Left lung (tissue), 10 donors: ENCODE results near the gene CLMN. TPM values are rescaled to one million over a fixed set of nuclear protein-coding genes. Genes with fewer than 3 reads are reported as not detected.

Source experiments
- ATAC-seq: fragments of 200-7000 bp; cut with Tn5 transposase; one replicate; pipeline ENCODE4 v1.9.1; 2020; ENCODE audit warnings: moderate library complexity
- DNase-seq, 4 donors: peaks; one replicate each; pipeline ENCODE4 v3.0.0-alpha.2; 2013 to 2020
- H3K27ac ChIP-seq, 2 donors: fragments of 200-600 bp; sonication (generic) in 1 of 2; one replicate each; pipeline versions ENCODE4 v1.5.0 to v1.8.0; 2020 to 2021
- H3K27me3 ChIP-seq, 2 donors: fragments of 200-600 bp; sonication (generic) in 1 of 2; one replicate each; pipeline versions ENCODE4 v1.5.0 to v1.8.0; 2020 to 2021
- H3K36me3 ChIP-seq, 2 donors: fragments of 200-600 bp; sonication (generic) in 1 of 2; one replicate each; pipeline versions ENCODE4 v1.5.0 to v1.8.0; 2020 to 2021
- H3K4me1 ChIP-seq, 2 donors: fragments of 200-600 bp; one replicate each; pipeline ENCODE4 v1.8.0; 2021
- H3K4me3 ChIP-seq, 2 donors: fragments of 200-600 bp; sonication (generic) in 1 of 2; one replicate each; pipeline versions ENCODE4 v1.5.0 to v1.8.0; 2020 to 2021; ENCODE audit warnings: mild to moderate bottlenecking in 1 of 2
- H3K9me3 ChIP-seq, 2 donors: fragments of 200-600 bp; sonication (generic) in 1 of 2; one replicate each; pipeline versions ENCODE4 v1.5.0 to v1.8.0; 2020 to 2021
- CTCF ChIP-seq, 2 donors: fragments of 200-600 bp; sonication (generic) in 1 of 2; IDR thresholded peaks; one replicate each; pipeline versions ENCODE4 v1.5.0 to v1.8.0; 2021; ENCODE audit warnings: antibody characterized with exemption in 2 of 2
- intact Hi-C, 2 donors: fragments of 100-400 bp; cut with DNase I; formaldehyde crosslinking; loops; one replicate each; pipeline versions ENCODE4 v1.11.2 to v1.14.2; 2022
- polyA plus RNA-seq, 6 donors: library from polyadenylated mRNA; unstranded; fragments of 120-200 nt; gene quantifications; one replicate each; pipeline ENCODE4 v1.2.1, GENCODE V29; 2013; ENCODE audit not compliant: insufficient read length in 6 of 6
- total RNA-seq, 2 donors: library from RNA; stranded (reverse); fragmentation: NEBNext Ultra II Directional; extraction: Animal tissue kit (Norgen Biotek cat#: 25700); gene quantifications; one replicate each; pipeline ENCODE4 v1.2.1, GENCODE V29; 2021
- donor health status: DM: no; HTN: yes; CAD: no.
- donor health status: DM: no; HTN: no; CAD: no.

CLMN gene
- total and polyA plus RNA-seq, 8 donors, result 10.3 to 30.0 (median 12.6) TPM

- TF ChIP-seq CTCF (IDR thresholded peaks at IDR 0.05), result no peak
- Histone ChIP-seq H3K36me3 (no peaks in the 10 kb centered on the region), H3K27me3 (no peaks in the 10 kb centered on the region), H3K9me3 (no peaks in the 10 kb centered on the region), H3K4me1 (no peaks in the 10 kb centered on the region), H3K4me3 (no peak overlapping the region), H3K27ac (no peak overlapping the region)
- DNase-seq (no peak), ATAC-seq (no peak)
- intact Hi-C loops, result no loop called here
These were observed 25.3 kb upstream of the CLMN start for GRCh38 chr14:95345032-95345431.

DNA sequence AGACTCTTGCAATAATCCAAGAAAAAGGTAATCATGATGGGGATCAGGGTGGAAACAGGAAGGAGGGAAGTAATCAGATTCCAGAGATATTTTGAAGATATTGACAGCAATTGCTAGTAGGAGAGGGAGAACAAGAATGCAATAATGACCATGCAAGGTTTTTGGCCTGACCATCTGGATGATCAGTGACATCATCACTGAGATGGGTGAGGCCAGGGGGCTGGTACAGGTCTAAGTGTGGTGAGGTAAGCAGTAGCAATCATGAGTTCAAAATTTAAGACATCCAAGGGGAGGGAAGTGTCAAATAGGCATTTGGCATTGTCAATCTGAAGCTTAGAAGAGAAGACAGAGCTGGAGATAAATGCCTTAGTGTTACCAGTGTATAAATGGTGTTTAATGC lies 24.8 kb upstream of the CLMN start:
- no peaks in the 10 kb centered on the region for H3K27me3 ChIP-seq
- DNase-seq, result no peak
- intact Hi-C loops, result no loop called here

DNA sequence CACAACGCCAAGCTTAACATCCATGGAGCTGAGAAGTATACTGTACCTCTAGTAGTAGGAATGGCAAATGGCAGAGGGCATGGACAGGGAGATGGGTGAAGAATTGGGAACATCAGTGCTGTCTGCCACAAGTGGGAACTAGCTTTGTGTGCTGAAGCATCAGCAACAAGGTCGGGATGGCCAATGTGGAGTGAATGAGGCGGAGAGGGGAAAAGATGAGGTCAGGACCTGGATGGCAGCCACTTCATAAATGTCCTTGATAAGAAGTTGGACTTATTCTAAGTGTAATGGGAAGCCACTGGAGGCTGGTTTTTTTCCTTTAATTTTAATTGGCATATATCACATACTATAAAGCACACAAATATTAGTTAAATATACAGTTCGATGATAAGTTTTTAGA lies 21.9 kb upstream of the CLMN start:
- Histone ChIP-seq H3K4me1 (peaks cover 0 to 5% of the 10 kb centered on the region in 2 donors), H3K9me3 (no peaks in the 10 kb centered on the region), H3K27ac (no peak overlapping the region), H3K36me3 (no peaks in the 10 kb centered on the region), H3K4me3 (no peak overlapping the region), H3K27me3 (peaks cover 0 to 12% of the 10 kb centered on the region in 2 donors)
- no peak for TF ChIP-seq CTCF (IDR thresholded peaks at IDR 0.05)
- no peak for DNase-seq
- no peak for ATAC-seq
- intact Hi-C loops, result no loop called here

More for the DNA sequence above, 24.8 kb upstream of the CLMN start:
- no peak for TF ChIP-seq CTCF (IDR thresholded peaks at IDR 0.05)
- H3K4me1 ChIP-seq, result peaks cover 0 to 3% of the 10 kb centered on the region in 2 donors
- H3K9me3 ChIP-seq, result no peaks in the 10 kb centered on the region
- ATAC-seq, result no peak
- no peak overlapping the region for H3K4me3 ChIP-seq
- H3K36me3 ChIP-seq, result no peaks in the 10 kb centered on the region
- H3K27ac ChIP-seq, result no peak overlapping the region

DNA sequence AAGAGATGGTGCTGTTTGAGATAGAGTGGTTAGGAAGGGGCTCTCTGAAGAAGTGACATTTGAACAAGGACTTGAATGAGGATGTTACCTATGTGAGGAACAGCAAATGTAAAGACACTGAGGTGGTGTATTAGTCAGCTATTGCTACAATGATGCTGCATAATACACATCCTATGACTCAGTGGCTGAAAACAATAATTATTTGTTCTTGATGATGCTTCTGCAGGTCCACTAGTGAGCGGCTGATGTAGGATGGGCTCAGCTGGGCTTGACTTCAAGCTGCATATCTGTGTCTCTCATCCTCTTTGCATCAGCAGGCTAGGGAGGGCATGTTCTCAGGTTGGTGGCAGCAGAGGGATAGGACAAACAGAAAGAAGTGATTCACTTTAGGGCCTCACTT lies 21.4 kb upstream of the CLMN start:
- intact Hi-C loops, result no loop called here
- no peak overlapping the region for H3K4me3 ChIP-seq
- no peak overlapping the region for H3K27ac ChIP-seq

DNA sequence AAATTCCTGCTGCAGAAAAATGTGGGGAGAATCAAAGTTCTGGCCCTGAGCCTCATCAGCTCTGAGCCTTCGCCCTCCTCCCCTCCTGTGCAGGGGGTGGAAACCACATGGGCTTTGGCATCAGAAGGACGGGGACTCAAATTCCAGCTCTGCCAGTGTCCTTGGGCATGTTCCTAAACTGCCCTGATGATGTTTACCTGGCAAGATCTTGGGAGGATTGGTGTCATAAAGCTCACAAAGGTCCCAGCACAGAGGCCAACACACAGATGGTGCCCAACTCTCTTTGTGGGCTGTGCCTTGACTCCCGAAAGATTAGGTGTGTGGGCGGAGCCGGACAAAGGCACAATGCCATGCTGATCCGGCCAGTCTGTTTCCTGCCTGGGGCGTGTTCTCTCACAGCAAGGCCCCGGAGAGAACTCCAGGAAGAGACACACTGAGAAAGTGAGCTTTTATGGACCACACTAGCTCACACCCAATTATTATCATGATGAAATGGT lies 20.5 kb upstream of the CLMN start:
- peak; percentile 69 for ATAC-seq
- no peak for DNase-seq
- Histone ChIP-seq H3K4me1 (peaks cover 0 to 5% of the 10 kb centered on the region in 2 donors), H3K36me3 (no peaks in the 10 kb centered on the region), H3K27ac (no peak overlapping the region), H3K27me3 (peaks cover 0 to 12% of the 10 kb centered on the region in 2 donors), H3K4me3 (no peak overlapping the region), H3K9me3 (no peaks in the 10 kb centered on the region)
- intact Hi-C loops, result no loop called here
- no peak for TF ChIP-seq CTCF (IDR thresholded peaks at IDR 0.05)

More for the DNA sequence above, 21.4 kb upstream of the CLMN start:
- Histone ChIP-seq H3K9me3 (no peaks in the 10 kb centered on the region), H3K27me3 (peaks cover 0 to 12% of the 10 kb centered on the region in 2 donors), H3K4me1 (peaks cover 0 to 5% of the 10 kb centered on the region in 2 donors), H3K36me3 (no peaks in the 10 kb centered on the region)
- no peak for TF ChIP-seq CTCF (IDR thresholded peaks at IDR 0.05)
- no peak for ATAC-seq
- DNase-seq, result no peak
